LNCAP (cell line): ENCODE measurements around the gene EXO1.

Experiments
- TF ChIP-seq, protein P1 (sequence below): fragments of 450-650 bp; IDR thresholded peaks from 2 replicates; pipeline ENCODE4 v1.5.1; 2017; ENCODE audit warnings: mild to moderate bottlenecking

The EXO1 gene

DNA sequence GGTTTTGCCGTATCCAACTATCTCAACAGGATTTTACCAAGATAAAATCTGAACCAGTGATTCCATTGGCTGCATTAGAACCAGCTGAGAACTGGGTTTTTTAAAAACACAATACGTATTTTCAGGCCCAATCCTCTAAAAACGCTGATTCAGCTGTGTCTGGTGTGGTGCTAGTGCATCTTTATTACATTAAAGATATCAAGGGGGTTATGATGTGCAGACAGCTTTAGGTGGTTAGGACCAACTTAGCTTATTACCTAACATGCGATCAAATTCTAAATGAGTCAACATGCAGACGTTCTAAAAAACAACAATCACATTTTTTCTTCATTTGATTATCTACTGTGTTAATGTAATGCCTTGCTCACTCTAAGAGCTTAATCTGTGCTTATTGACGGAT, 32.0 kb upstream of the EXO1 start:
- TF ChIP-seq, protein P1, sequence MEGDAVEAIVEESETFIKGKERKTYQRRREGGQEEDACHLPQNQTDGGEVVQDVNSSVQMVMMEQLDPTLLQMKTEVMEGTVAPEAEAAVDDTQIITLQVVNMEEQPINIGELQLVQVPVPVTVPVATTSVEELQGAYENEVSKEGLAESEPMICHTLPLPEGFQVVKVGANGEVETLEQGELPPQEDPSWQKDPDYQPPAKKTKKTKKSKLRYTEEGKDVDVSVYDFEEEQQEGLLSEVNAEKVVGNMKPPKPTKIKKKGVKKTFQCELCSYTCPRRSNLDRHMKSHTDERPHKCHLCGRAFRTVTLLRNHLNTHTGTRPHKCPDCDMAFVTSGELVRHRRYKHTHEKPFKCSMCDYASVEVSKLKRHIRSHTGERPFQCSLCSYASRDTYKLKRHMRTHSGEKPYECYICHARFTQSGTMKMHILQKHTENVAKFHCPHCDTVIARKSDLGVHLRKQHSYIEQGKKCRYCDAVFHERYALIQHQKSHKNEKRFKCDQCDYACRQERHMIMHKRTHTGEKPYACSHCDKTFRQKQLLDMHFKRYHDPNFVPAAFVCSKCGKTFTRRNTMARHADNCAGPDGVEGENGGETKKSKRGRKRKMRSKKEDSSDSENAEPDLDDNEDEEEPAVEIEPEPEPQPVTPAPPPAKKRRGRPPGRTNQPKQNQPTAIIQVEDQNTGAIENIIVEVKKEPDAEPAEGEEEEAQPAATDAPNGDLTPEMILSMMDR = no peak

DNA sequence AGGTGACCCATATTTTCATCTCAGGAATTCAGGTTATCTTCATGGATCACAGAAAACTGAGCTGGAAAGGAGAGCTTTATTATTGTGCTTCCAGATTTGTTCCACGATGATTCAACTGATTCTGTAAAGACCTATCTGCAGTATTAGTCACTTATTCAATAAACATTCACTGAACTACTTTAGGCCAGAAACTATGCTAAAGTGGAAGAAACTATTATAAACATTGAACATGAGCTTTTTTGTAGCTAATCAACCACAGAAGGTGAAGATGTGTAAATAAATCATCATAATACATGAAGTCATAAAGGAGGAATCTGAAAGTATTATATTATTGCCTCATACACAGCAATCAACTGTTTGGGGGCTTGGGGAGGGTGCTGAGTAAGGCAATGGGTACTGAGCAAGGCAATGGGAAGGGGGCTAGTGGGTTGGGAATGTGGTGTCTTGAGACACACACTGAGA, 30.6 kb upstream of the EXO1 start:
- TF ChIP-seq, protein P1 = no peak

DNA sequence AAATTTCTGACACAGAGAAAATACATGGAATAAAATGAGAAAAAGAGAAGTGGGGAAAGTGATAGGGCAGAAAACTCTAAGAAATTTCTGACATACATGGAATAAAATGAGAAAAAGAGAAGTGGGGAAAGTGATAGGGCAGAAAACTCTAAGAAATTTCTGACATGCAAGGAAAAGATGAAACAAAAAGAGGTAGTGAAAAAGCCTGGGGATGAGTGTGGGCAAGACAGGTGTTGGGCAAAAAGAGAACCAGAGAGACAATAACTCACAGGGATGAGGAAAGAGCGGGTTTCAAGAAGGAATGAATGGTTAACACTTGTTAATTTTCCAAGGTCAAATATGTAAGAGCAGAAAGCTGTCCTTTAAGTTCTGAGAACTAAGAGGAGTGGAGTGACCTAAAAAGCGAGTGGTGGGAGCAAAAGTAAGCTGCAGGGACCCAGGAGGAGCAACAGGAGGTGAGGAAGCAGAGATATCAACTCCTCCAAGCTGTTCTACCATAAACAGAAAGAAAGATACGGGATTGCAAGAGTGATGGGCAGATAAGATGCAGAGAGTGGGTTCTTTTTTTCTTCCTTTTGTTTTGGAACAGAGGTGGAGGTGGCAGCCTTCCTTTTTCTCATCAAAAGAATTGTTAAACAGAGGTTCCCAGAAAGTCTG, 29.9 kb upstream of the EXO1 start:
- TF ChIP-seq, protein P1 = no peak

DNA sequence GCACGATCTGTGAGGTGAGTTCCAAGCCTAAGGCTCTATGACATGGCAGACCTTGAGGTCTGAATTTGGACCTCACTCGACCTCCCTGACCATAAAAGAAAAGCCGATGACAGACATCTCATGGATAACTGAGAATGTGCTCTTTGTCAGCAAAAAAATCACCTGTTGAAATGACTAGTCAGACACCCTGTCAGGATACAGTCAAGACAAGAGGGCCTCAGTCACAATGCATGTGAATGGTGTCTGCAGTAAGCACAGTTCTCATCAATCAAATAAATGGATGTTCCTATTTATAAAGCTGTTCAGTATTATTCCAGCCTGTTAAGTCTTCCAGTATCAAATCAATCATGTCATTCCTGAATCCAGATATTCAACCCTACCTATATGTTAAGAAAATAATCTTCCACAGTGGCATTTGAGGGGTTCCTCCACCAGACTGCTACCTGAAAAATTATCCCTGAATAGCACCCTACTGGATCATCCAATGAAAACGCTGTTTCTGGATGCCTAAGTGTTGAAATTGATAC, 28.6 kb upstream of the EXO1 start:
- TF ChIP-seq, protein P1 = no peak

DNA sequence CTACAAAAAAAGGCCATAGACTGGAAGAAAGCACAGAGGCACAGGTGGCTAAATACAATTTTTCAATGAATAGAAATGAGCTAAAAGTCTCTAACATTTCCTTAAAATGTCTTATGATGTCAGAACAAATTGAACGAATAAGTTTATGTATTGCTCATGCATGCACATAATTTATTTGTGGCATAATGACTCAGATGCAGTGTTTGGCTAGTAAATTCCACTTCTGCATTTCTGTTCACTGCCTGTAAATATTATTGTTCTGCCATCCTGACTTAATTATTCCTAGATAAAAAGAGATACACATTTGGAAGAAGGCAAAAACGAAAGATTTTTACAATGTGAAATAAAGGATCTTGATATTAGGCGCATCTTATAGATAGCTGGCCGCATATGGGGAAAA, 26.6 kb upstream of the EXO1 start:
- TF ChIP-seq, protein P1 = no peak

DNA sequence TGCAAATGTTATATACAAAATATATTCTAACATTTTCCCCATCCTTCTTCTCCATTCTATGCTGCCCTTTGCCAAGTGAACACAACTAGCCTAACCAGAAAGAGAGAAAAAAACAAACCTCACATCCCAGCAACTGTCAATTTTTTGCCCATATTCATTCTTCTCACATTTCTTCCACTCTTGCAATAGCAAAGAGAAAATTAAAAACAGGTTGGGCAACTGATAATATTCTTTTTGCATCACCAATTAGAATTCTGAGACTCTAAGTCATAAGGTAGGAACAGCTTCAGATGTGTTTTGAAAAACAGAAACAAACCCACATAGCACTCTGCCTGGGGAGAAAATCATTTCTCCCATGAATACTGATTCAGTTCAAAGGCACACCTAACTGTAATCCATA, 25.2 kb upstream of the EXO1 start:
- TF ChIP-seq, protein P1 = no peak

DNA sequence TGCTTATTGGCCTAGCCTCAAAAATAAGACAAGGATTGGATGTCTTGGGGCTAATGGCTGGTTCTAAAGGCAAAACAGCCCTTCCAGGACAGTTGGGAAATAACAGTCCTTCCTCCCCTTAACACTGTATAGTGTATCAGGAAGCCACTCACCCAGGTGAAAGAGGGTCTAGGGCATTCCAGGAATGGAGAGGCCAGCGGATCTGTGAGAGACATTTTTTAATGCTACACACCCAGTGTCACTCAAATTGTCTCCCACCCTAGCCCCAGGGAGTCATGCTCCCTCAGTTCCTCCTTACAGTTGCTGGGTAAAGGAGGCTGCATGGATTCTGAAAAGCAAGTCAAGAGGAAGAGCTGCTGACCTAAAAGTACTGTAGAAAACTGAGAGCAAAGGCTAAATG, 24.1 kb upstream of the EXO1 start:
- TF ChIP-seq, protein P1 = no peak
